Occipital lobe (tissue), 2 donors: Measurements from ENCODE around the gene GSTM3. TPM values are rescaled to one million over a fixed set of nuclear protein-coding genes. Genes with fewer than 3 reads are reported as not detected.

ENCODE experiments used
- DNase-seq: peaks from one replicate; lab custom pipeline; 2025; lab: John Stamatoyannopoulos, UW
- total RNA-seq: library from RNA; depleted of rRNA; stranded (reverse); fragments of >200 nt; gene quantifications from one replicate; pipeline ENCODE4 v1.2.3, GENCODE V29; 2014

The GSTM3 gene
- total RNA-seq, 1 donor from 2014 or later, result 69.4 TPM

DNA sequence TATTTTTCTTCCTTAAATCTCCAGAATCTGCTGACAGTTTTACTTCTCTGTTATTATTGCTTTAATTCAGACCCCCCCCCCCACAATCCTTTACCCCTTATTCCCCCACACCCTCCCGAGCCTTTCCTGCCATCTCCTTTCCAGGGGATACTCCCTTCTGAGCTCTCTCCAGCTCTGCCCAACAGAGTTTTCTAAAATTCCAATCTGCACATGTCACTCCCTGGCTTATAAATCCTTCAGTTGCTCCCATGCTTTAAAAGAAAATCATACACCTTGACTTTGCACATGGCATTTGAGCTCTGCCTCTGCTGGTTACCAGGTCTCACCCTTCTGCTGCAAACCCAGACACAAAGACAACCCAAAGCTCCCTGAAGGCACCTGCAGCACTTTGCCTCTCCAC, 34.6 kb upstream of the GSTM3 start:
- no peak for DNase-seq

DNA sequence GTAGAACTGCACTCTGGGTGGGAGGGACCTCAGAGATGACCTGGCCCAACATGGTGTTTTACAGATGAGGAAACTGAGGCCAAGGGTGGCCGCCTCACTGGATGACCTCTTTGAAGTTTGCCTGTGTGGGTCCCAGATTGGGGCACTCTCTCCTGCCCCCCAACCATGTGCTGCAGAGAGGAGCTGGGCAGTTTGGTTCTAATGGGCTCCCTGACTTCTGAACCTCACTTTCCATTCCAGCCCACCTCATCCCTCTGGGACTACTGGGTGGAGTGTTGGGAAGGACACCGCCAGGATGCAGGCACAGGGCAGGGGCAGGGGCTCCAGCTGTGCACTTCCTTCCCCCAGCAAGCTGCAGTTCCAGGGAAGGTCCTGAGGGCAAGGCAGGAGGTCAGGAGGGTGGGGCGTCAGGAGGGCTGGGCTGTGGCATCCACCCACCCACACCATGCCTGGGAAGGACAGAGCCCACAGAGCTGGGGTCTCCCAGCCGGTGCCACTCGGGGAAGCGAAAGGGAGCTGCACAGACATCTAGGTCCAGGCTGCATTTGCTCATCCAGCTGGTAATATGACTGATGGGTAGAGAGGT, 33.2 kb upstream of the GSTM3 start:
- no peak for DNase-seq

- peak; percentile 65 for DNase-seq
Observed at GRCh38 chr1:109773203-109773899, 32.5 kb upstream of the GSTM3 start.

- no peak for DNase-seq
Observed at GRCh38 chr1:109772658-109773202, 31.9 kb upstream of the GSTM3 start.

- DNase-seq, result no peak
Observed at GRCh38 chr1:109771712-109772657, 31.1 kb upstream of the GSTM3 start.

GRCh38 chr1:109770331-109771095, 29.7 kb upstream of the GSTM3 start:
- peak; percentile 32 for DNase-seq

GRCh38 chr1:109769330-109770078, 28.7 kb upstream of the GSTM3 start:
- DNase-seq, result no peak

GRCh38 chr1:109768820-109769219, 28.0 kb upstream of the GSTM3 start:
- no peak for DNase-seq

DNA sequence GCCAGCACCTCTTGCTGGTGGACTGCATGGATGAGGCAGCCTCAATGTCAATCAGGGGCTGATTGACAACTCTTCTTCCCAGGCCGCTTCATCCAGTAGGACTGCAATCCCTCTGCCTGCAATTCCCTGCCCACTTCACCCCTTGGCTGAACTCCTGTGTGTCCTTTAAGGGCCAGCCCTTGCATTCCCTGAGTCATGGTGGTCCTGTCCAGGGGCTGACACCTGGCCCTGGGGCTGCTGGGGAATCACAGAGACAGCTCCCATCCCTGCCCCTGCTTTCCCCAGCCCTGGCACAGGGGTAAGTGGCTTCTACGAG, 27.5 kb upstream of the GSTM3 start:
- DNase-seq, result no peak

DNA sequence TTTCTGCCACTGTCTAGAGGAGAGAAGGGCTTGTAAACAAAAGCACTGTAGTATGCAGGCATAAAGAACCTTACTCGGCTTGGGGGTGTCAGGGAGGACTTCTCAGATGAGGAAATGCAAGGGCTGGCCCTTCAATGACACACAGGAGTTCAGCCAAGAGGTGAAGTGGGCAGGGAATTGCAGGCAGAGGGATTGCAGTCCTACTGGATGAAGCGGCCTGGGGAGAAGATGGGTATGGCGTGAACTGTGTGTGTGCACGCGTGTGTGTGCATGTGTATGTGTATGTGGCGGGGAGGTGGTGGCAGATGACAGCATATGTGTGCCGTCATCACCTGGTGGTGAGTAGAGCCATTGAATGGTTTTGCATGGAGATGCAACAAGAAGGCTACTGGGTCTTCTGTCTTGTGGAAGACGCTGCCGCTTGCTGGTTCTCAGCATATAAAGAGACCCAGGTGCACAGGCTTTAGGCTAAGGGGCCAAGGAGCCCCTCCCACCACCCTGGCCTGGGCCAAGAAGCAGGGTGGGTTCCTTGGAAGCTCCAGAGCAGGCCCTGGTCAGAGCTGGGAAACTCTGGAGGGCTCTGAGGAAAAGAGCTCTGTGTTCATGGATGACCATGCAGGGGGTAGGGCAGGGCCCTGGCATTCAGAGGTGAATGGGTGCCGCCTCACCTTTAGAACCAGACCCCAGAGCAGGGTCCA, 26.9 kb upstream of the GSTM3 start:
- no peak for DNase-seq

DNA sequence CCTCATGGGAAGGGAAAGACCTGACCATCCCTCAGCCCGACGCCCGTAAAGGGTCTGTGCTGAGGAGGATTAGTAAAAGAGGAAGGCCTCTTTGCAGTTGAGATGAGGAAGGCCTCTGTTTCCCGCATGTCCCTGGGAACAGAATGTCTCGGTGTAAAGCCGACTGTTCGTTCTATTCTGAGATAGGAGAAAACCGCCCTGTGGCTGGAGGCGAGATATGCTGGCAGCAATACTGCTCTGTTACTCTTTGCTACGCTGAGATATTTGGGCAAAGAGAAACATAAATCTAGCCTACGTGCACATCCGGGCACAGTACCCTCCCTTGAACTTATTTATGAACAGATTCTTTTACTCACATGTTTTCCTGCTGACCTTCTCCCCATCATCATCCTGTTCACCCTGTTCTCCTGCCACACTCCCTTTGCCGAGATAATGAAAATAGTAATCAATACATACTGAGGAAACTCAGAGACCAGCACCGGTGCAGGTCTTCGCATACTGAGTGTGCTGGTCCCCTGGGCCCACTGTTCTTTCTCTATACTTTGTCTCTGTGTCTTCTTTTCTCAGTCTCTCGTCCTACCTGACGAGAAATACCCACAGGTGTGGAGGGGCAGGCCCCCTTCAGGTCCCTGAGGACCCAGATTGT, 26.3 kb upstream of the GSTM3 start:
- DNase-seq, result peak; percentile 24

- DNase-seq, result no peak
Observed at GRCh38 chr1:109765896-109766615, 25.2 kb upstream of the GSTM3 start.

- no peak for DNase-seq
Observed at GRCh38 chr1:109765483-109765815, 24.6 kb upstream of the GSTM3 start.

- no peak for DNase-seq
Observed at GRCh38 chr1:109764561-109765482, 24.0 kb upstream of the GSTM3 start.

- DNase-seq, result no peak
Observed at GRCh38 chr1:109763646-109764415, 23.0 kb upstream of the GSTM3 start, which contains the start of gene EPS8L3. Gene EPS8L3, minus strand, starts transcription at chr1:109763923. Its CDS starts 2,174 bp downstream, at chr1:109761749.

DNA sequence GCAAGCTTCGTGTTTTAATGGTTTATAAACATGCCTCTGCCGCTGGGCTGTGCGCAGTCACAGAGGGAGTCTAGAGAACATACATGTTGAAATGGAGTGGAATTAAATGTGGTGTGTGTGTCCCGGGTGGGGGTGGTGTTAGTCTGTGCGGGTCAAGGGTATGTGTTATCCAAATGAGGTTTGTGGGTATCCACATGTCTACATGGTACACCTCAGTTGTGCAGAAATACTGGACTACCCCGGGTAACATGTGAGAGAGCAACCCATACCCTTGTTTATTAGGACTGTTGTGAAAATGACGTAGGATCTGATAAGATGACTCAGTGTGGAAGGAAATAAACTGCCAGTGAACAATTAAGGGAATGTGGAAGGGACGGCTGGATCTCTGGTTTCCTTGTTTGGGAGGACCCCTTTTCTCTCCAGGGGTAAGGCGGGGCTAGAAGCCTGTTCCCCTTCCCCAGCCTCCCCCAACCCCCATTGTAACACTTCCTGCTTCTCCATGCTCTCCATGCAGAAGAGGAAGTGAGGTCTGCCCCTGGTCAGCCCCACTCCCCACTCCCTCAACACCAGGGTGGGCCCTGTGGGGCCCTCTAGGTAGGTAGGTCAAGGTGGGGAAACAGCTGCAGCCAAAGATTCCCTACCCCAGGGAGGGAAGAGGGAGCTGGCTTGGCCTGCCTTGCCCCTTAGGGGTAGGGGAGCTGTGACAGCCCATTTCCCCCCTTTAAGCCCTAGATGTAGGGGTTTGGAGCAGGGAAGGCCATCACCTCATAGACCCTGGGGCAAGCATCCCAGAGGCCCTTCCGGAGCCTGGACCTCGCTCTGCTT, 22.2 kb upstream of the GSTM3 start:
- DNase-seq, result no peak
